ENCODE data around the gene DNAL1. TPM values are rescaled to one million over a fixed set of nuclear protein-coding genes. Genes with fewer than 3 reads are reported as not detected.

Gene DNAL1
- total RNA-seq, 8 experiments from 2014 or later: 9.7 to 32.1 (median 12.2) TPM

- in situ Hi-C loops (cut with MboI; ENCODE audit: low pct_unique_long_range_greater_than_20kb in 2 of 9, low sequenced_read_pairs in 9 of 9, unreplicated experiment in 9 of 9): no loop called here
- WGBS, 10 experiments: 2 to 54% (median 26%) methylated on average over 3 to 10 of the region's 12 CpGs; no CpG with 5 or more reads in 2 of the 10 experiments
- ATAC-seq (replicated peaks in 6 of 8): peak; percentile 13 to 74 (median 68)
Measured at GRCh38 chr14:73723797-73724661, 79.2 kb downstream of the DNAL1 start.

DNA sequence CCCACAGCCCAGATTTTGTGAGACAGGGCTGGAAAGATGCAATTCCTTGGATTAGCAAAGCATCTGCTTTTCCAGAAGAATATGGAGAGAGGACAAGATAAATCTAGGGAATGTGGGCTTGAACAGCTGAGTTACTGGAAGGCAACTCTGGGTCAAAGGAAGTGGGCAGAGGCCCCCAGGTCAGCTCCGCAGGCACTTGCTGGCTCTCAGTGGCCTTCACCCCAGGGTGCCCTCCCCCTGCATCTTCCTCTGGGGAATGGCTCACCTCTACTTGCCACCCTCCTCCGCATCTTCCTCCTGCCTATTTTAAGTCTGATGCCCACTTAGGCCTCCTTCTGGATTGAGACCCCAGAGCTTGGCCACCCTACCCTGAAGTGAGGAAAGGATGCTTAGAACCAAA is 79.9 kb downstream of the DNAL1 start:
- Histone ChIP-seq H3K27ac (peak overlapping the region; percentile 34 to 61), H3K4me3 (no peak overlapping the region), H3K4me1 (replicated peaks in 1 of 2) (peaks cover 21 to 24% of the 10 kb centered on the region in 2 donors)
- in situ Hi-C loops (cut with MboI; ENCODE audit: low pct_unique_long_range_greater_than_20kb in 2 of 9, low sequenced_read_pairs in 9 of 9, unreplicated experiment in 9 of 9): no loop called here
- WGBS, 10 experiments: 75 to 100% (median 80%) methylated on average over 1 to 2 of the region's 2 CpGs; no CpG with 5 or more reads in 6 of the 10 experiments
- no peak for ATAC-seq (replicated peaks in 6 of 8)

More at GRCh38 chr14:73723797-73724661, 79.2 kb downstream of the DNAL1 start:
- peaks cover 24 to 28% of the 10 kb centered on the region in 2 donors for H3K4me1 ChIP-seq (replicated peaks in 1 of 2)
- no peak overlapping the region for H3K4me3 ChIP-seq
- peak overlapping the region; percentile 34 to 61 for H3K27ac ChIP-seq

DNA sequence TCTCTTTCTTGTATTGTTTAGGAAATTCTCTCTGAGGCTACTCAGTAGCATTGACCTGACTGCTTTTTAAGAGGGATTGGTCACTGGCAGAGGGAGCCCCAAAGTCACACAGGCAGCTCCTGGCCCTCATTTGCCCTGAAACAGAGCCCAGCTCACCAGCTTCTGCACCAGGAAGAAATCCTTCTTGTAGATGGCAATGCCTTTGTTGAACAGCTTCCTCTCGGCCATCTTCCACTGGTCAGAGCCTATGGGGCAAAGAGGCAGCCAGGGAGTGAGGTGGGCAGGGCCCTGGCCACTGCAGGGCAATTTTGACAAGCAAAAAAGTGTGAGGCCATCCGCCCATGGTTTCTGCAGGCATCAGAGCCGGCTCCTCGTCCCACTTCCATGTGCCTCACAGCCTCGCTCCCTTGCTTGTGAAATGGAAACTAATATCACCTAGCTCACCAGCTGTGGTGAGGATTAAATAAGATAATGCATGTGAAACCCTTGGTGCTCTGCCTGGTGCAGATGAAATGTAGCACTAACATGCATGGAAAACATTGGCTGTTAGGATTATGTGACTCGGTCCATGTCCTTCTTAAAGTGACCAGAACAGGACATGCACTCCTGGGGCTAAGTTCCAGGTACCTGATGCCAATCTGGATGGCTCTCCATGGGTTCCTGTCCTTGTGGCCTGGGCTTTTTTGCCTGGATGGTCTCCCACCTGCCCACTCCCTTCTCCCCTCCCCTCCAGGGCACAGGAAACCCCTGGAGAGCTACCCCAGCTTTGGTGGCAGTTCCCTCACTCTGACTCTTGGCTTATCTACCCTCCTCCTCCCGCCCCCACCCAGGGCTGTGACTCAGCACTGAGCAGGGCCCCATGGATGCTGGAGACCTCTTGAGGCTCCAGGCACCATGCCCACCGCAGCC is 80.6 kb downstream of the DNAL1 start:
- Histone ChIP-seq H3K4me1 (replicated peaks in 1 of 2) (peaks cover 21 to 24% of the 10 kb centered on the region in 2 donors), H3K27ac (no peak overlapping the region), H3K4me3 (no peak overlapping the region)
- ATAC-seq (replicated peaks in 6 of 8): no peak
- 58 to 100% (median 90%) methylated on average over 1 to 3 of the region's 8 CpGs; no CpG with 5 or more reads in 5 of the 10 experiments for WGBS, 10 experiments
- in situ Hi-C loops (cut with MboI; ENCODE audit: low pct_unique_long_range_greater_than_20kb in 2 of 9, low sequenced_read_pairs in 9 of 9, unreplicated experiment in 9 of 9): no loop called here

GRCh38 chr14:73726025-73726961 is 81.5 kb downstream of the DNAL1 start:
- in situ Hi-C loops (cut with MboI; ENCODE audit: low pct_unique_long_range_greater_than_20kb in 2 of 9, low sequenced_read_pairs in 9 of 9, unreplicated experiment in 9 of 9): no loop called here

GRCh38 chr14:73727166-73727565 is 82.4 kb downstream of the DNAL1 start:
- ATAC-seq (replicated peaks in 6 of 8): no peak
- Histone ChIP-seq H3K4me1 (replicated peaks in 1 of 2) (peaks cover 21 to 24% of the 10 kb centered on the region in 2 donors), H3K4me3 (no peak overlapping the region), H3K27ac (no peak overlapping the region)
- 80 to 100% methylated on average over 2 of the region's 7 CpGs; no CpG with 5 or more reads in 8 of the 10 experiments for WGBS, 10 experiments
- in situ Hi-C loops (cut with MboI; ENCODE audit: low pct_unique_long_range_greater_than_20kb in 2 of 9, low sequenced_read_pairs in 9 of 9, unreplicated experiment in 9 of 9): no loop called here

More at GRCh38 chr14:73726025-73726961, 81.5 kb downstream of the DNAL1 start:
- ATAC-seq (replicated peaks in 6 of 8): no peak
- no peak overlapping the region for H3K4me3 ChIP-seq
- H3K4me1 ChIP-seq (replicated peaks in 1 of 2): peaks cover 21 to 24% of the 10 kb centered on the region in 2 donors
- no peak overlapping the region for H3K27ac ChIP-seq
- WGBS, 10 experiments: 31 to 92% (median 74%) methylated on average over 2 to 4 of the region's 14 CpGs; no CpG with 5 or more reads in 5 of the 10 experiments

DNA sequence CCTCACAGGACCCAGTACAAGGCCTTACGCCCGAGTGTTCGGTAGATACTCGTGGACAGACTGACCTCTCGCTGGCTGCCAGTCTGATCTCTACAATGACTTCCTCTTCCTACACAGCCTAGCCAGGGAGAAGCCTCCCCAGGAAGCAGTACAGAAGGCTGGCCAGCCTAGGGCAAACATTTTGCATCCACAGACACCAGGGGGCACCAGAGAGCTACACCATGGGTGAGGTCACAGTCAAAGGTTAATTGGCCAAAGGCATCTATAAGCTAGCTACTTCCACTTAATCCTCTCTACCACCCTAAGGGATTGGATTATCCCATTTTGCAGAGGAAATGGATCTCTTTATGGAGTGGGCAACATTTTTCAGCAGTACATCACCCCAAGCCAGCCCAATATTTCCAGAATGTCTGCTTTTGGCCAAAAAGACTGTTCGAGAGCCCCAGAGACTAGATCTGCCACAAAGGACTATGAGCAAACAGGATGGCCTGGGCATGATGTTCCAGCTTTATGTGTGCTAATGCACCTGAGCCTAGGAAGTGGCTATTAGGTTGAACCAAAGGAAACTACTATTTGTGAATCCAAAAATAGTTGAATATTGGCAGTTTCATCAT is 84.0 kb downstream of the DNAL1 start:
- in situ Hi-C loops (cut with MboI; ENCODE audit: low pct_unique_long_range_greater_than_20kb in 2 of 9, low sequenced_read_pairs in 9 of 9, unreplicated experiment in 9 of 9): no loop called here
- peaks cover 19% of the 10 kb centered on the region in 2 donors for H3K4me1 ChIP-seq (replicated peaks in 1 of 2)
- ATAC-seq (replicated peaks in 6 of 8): peak; percentile 18 to 72 (median 58)
- WGBS, 10 experiments: 50 to 100% (median 100%) methylated on average over 1 to 2 of the region's 6 CpGs; no CpG with 5 or more reads in 5 of the 10 experiments
- H3K27ac ChIP-seq: no peak overlapping the region
- H3K4me3 ChIP-seq: no peak overlapping the region

GRCh38 chr14:73729556-73730265 is 84.9 kb downstream of the DNAL1 start:
- H3K4me1 ChIP-seq (replicated peaks in 1 of 2): peaks cover 10 to 11% of the 10 kb centered on the region in 2 donors
- WGBS, 10 experiments: 92 to 100% (median 100%) methylated on average over 2 to 7 of the region's 23 CpGs; no CpG with 5 or more reads in 7 of the 10 experiments
- in situ Hi-C loops (cut with MboI; ENCODE audit: low pct_unique_long_range_greater_than_20kb in 2 of 9, low sequenced_read_pairs in 9 of 9, unreplicated experiment in 9 of 9): no loop called here
- no peak overlapping the region for H3K4me3 ChIP-seq
- ATAC-seq (replicated peaks in 6 of 8): no peak
- H3K27ac ChIP-seq: no peak overlapping the region

DNA sequence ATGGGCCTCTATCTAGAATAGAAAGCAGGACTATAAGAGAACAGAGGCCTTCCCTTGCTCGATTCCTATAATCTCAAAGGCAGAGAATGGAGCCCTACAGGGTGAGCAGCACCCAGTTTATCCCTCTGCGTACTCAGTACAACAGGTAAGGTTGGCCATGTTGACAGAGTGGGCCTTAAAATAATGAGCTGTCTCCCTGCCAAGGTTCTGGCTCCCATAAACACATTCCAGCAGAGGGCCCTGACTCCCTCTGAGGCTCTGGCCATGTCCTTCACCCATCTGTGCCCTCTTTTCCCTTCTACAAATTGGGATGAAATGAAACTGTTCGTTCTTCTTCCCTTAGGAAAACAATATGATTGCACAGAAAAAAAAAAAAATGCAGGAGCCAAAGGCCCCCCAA is 86.3 kb downstream of the DNAL1 start:
- WGBS, 10 experiments: 69 to 100% (median 94%) methylated on average over 1 to 2 of the region's 3 CpGs; no CpG with 5 or more reads in 3 of the 10 experiments

GRCh38 chr14:73732006-73732405 is 87.2 kb downstream of the DNAL1 start:
- Histone ChIP-seq H3K4me1 (replicated peaks in 1 of 2) (peaks cover 2 to 4% of the 10 kb centered on the region in 2 donors), H3K27ac (no peak overlapping the region), H3K4me3 (no peak overlapping the region)
- no peak for ATAC-seq (replicated peaks in 6 of 8)
- in situ Hi-C loops (cut with MboI; ENCODE audit: low pct_unique_long_range_greater_than_20kb in 2 of 9, low sequenced_read_pairs in 9 of 9, unreplicated experiment in 9 of 9): no loop called here
- WGBS, 10 experiments: 50 to 100% (median 90%) methylated on average over 2 to 3 of the region's 3 CpGs; no CpG with 5 or more reads in 2 of the 10 experiments

More for the DNA sequence above, 86.3 kb downstream of the DNAL1 start:
- H3K27ac ChIP-seq: no peak overlapping the region
- no peak overlapping the region for H3K4me3 ChIP-seq
- H3K4me1 ChIP-seq (replicated peaks in 1 of 2): peaks cover 2 to 4% of the 10 kb centered on the region in 2 donors
- in situ Hi-C loops (cut with MboI; ENCODE audit: low pct_unique_long_range_greater_than_20kb in 2 of 9, low sequenced_read_pairs in 9 of 9, unreplicated experiment in 9 of 9): no loop called here
- ATAC-seq (replicated peaks in 6 of 8): peak in 1 of 8 experiments; percentile 23

- no peak for ATAC-seq (replicated peaks in 6 of 8)
- peaks cover 14 to 16% of the 10 kb centered on the region in 2 donors for H3K4me1 ChIP-seq (replicated peaks in 1 of 2)
- in situ Hi-C loops (cut with MboI; ENCODE audit: low pct_unique_long_range_greater_than_20kb in 2 of 9, low sequenced_read_pairs in 9 of 9, unreplicated experiment in 9 of 9): no loop called here
- no peak overlapping the region for H3K4me3 ChIP-seq
- H3K27ac ChIP-seq: no peak overlapping the region
- 80 to 89% (median 89%) methylated on average over 1 to 11 of the region's 13 CpGs; no CpG with 5 or more reads in 5 of the 10 experiments for WGBS, 10 experiments
Measured at GRCh38 chr14:73736842-73737241, 92.1 kb downstream of the DNAL1 start.

- ATAC-seq (replicated peaks in 6 of 8): no peak
- H3K27ac ChIP-seq: no peak overlapping the region
- no peak overlapping the region for H3K4me3 ChIP-seq
- peaks cover 30 to 34% of the 10 kb centered on the region in 2 donors for H3K4me1 ChIP-seq (replicated peaks in 1 of 2)
- WGBS, 10 experiments: 93 to 100% methylated on average over 2 to 3 of the region's 22 CpGs; no CpG with 5 or more reads in 8 of the 10 experiments
- in situ Hi-C loops (cut with MboI; ENCODE audit: low pct_unique_long_range_greater_than_20kb in 2 of 9, low sequenced_read_pairs in 9 of 9, unreplicated experiment in 9 of 9): no loop called here
Measured at GRCh38 chr14:73738518-73739173, 93.9 kb downstream of the DNAL1 start.

All from motor neuron (in vitro differentiated cells).